D721Med (cell line): ENCODE results near the gene SLC15A4.
"Not testable (repeated sequence)": the region's sequence is repeated elsewhere in the genome, so short reads cannot be mapped to it uniquely, and the experiment has no call there.

Experiments
- DNase-seq: peaks from one replicate; pipeline ENCODE4 v3.0.0; 2011; ENCODE audit warnings: low spot score; ENCODE audit not compliant: insufficient read length
- FAIRE-seq: peaks from 2 replicates; lab custom pipeline; 2011; peaks lifted over from hg19 to GRCh38; lab: Jason Lieb, UNC
- CTCF ChIP-seq: IDR thresholded peaks from 2 replicates; pipeline ENCODE4 v1.5.1; 2012; ENCODE audit warnings: mild to moderate bottlenecking, control low read depth; ENCODE audit not compliant: insufficient read depth; ENCODE audit errors: missing control alignments

Gene SLC15A4

DNA sequence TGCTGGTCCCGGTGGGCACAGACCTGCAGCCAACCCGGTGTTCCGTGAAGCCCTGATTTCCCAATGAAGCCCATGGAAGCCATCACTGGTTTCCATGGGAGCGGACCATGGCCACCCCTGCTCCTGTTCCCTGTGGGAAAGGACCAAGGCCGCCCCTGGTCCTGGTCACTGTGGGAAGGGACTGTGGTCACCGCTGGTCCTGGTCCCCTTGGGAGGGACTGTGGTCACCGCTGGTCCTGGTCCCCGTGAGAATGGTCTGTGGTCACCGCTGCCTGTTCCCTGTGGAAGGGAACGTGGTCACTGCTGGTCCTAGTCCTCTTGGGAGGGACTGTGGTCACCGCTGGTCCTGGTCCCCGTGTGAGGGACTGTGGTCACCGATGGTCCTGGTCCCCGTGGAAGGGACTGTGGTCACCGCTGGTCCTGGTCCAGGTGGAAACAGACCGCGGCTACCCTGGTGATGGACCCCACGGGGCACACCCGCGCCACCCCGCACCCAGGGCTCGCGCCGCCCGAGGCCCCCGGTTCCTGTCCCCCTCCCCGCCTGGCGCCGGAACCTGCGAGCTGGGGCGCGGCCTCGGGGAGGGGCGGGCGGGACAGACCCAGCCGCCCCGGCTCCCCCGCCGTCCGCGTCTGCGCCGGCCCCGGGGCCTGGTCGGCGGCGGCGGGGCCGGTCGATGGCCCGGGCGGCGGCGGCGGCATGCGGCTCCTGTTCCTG is 29.3 kb upstream of the SLC15A4 start, which contains the start of gene GLT1D1:
GLT1D1 (plus strand) TSS at position 594 of the 715 bp plus-strand sequence; CDS start at position 698, 104 bp downstream.
- FAIRE-seq, result no peak
- no peak for DNase-seq
- TF ChIP-seq CTCF, result no peak

GRCh38 chr12:128852026-128852698 is 28.4 kb upstream of the SLC15A4 start:
- no peak for TF ChIP-seq CTCF
- FAIRE-seq (no peak), DNase-seq (no peak)

DNA sequence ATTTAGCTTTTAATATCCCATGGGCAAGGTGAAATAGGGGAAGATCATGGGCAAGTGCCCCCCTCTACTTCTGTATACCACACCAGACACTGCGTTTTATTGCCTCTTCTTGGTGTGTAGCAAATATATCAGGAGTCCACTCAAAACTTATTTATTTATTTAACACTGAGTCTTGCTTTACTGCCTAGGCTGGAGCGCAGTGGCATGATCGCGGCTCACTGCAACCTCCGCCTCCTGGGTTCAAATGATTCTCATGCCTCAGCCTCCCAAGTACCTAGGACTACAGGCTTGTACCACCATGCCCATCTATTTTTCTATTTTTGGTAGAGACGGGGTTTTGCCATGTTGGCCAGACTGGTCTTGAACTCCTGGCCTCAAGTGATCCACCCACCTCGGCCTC is 27.7 kb upstream of the SLC15A4 start:
- DNase-seq, FAIRE-seq: not testable (repeated sequence)

- DNase-seq (no peak), FAIRE-seq (no peak)
- no peak for TF ChIP-seq CTCF
Observed at GRCh38 chr12:128850400-128850799, 26.6 kb upstream of the SLC15A4 start.

GRCh38 chr12:128849806-128850205 is 26.0 kb upstream of the SLC15A4 start:
- not testable (repeated sequence) for FAIRE-seq, DNase-seq

GRCh38 chr12:128848371-128848770 is 24.6 kb upstream of the SLC15A4 start:
- no peak for FAIRE-seq
- no peak for DNase-seq
- no peak for TF ChIP-seq CTCF

DNA sequence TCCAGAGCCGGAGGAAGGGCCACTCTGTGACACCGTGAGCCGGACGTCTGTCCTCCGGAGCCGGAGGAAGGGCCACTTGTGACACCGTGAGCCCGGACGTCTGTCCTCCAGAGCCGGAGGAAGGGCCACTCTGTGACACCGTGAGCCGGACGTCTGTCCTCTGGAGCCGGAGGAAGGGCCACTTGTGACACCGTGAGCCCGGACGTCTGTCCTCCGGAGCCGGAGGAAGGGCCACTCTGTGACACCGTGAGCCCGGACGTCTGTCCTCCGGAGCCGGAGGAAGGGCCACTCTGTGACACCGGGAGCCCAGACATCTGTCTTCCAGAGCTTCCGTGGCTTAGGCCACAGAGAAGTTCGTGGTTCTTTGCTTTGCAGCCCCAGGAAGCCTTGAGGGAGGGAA is 22.9 kb upstream of the SLC15A4 start:
- not testable (repeated sequence) for FAIRE-seq, DNase-seq

GRCh38 chr12:128844031-128844635 is 20.4 kb upstream of the SLC15A4 start:
- FAIRE-seq (no peak), DNase-seq (no peak)
- TF ChIP-seq CTCF, result peak; percentile 16
